Kasumi-1 (cell line): ENCODE data around the gene MATCAP1.
A peak's percentile ranks its signal among the peaks of the same experiment; 100 is the strongest.

Source experiments
- DNase-seq, 2 experiments: peaks; one replicate each; lab custom pipeline; 2025; lab: John Stamatoyannopoulos, UW

Gene MATCAP1

GRCh38 chr16:67156143-67156844 is 27.5 kb downstream of the MATCAP1 start:
- DNase-seq, result no peak

GRCh38 chr16:67155295-67156142 is 28.2 kb downstream of the MATCAP1 start:
- peak; percentile 35 to 52 for DNase-seq

- no peak for DNase-seq
Measured at GRCh38 chr16:67154578-67155294, 29.0 kb downstream of the MATCAP1 start.

- DNase-seq, result no peak
Measured at GRCh38 chr16:67151431-67152097, 32.2 kb downstream of the MATCAP1 start.

- DNase-seq, result no peak
Measured at GRCh38 chr16:67150833-67151396, 32.8 kb downstream of the MATCAP1 start, which contains the start of gene B3GNT9. B3GNT9 (minus strand) TSS chr16:67150998; CDS start chr16:67150485, 513 bp downstream.

- no peak for DNase-seq
Measured at GRCh38 chr16:67150047-67150832, 33.5 kb downstream of the MATCAP1 start.

- no peak for DNase-seq
Measured at GRCh38 chr16:67149276-67150046, 34.3 kb downstream of the MATCAP1 start.

- DNase-seq, result no peak
Measured at GRCh38 chr16:67148656-67149275, 35.0 kb downstream of the MATCAP1 start.

- DNase-seq, result no peak
Measured at GRCh38 chr16:67148221-67148620, 35.5 kb downstream of the MATCAP1 start.

GRCh38 chr16:67147437-67148140 is 36.2 kb downstream of the MATCAP1 start:
- DNase-seq, result no peak

- no peak for DNase-seq
Measured at GRCh38 chr16:67146523-67147357, 37.0 kb downstream of the MATCAP1 start.

- no peak for DNase-seq
Measured at GRCh38 chr16:67145746-67146145, 38.0 kb downstream of the MATCAP1 start.

- no peak for DNase-seq
Measured at GRCh38 chr16:67144943-67145342, 38.8 kb downstream of the MATCAP1 start.

GRCh38 chr16:67142342-67142741 is 41.4 kb downstream of the MATCAP1 start:
- DNase-seq, result no peak

GRCh38 chr16:67141391-67141790 is 42.4 kb downstream of the MATCAP1 start:
- no peak for DNase-seq

GRCh38 chr16:67137605-67138004 is 46.2 kb downstream of the MATCAP1 start:
- no peak for DNase-seq

GRCh38 chr16:67129422-67129821 is 54.3 kb downstream of the MATCAP1 start:
- no peak for DNase-seq

- no peak for DNase-seq
Measured at GRCh38 chr16:67128887-67129286, 54.9 kb downstream of the MATCAP1 start.
